Mesenchymal stem cell (in vitro differentiated cells and primary cell): ENCODE measurements around the gene TC2N.

Experiments used
- DNase-seq: peaks from one replicate; pipeline ENCODE4 v3.0.0-alpha.2; 2013
- H2AFZ ChIP-seq: one replicate; pipeline ENCODE4 v1.6.1; 2013; ENCODE audit warnings: low read depth, mild to moderate bottlenecking, control low read depth, inconsistent platforms, low read length, moderate library complexity
- H2AK5ac ChIP-seq: 2 replicates; pipeline ENCODE4 v1.6.1; 2013; ENCODE audit warnings: low read length, moderate library complexity, mild to moderate bottlenecking, inconsistent platforms; ENCODE audit not compliant: severe bottlenecking
- H2BK120ac ChIP-seq: one replicate; pipeline ENCODE4 v1.6.1; 2013; ENCODE audit warnings: low read depth, mild to moderate bottlenecking, inconsistent platforms, low read length, moderate library complexity
- H2BK12ac ChIP-seq, 2 experiments: one replicate each; pipeline ENCODE4 v1.6.1; 2013; ENCODE audit warnings: inconsistent platforms in 2 of 2, low read length in 2 of 2, mild to moderate bottlenecking in 2 of 2, moderate library complexity in 2 of 2, control low read depth in 1 of 2
- H2BK15ac ChIP-seq: one replicate; pipeline ENCODE4 v1.6.1; 2013; ENCODE audit warnings: mild to moderate bottlenecking, low read depth, inconsistent platforms; ENCODE audit not compliant: poor library complexity, severe bottlenecking
- H2BK5ac ChIP-seq: 2 replicates; pipeline ENCODE4 v1.6.1; 2013; ENCODE audit warnings: low read depth, mild to moderate bottlenecking, low read length, control low read depth, inconsistent platforms; ENCODE audit not compliant: poor library complexity, severe bottlenecking
- H3K14ac ChIP-seq, 2 experiments: one replicate each; pipeline ENCODE4 v1.6.1; 2013; ENCODE audit warnings: inconsistent platforms in 2 of 2, low read length in 2 of 2, control low read depth in 1 of 2, mild to moderate bottlenecking in 1 of 2, moderate library complexity in 1 of 2
- H3K18ac ChIP-seq, 2 experiments: one replicate each; pipeline ENCODE4 v1.6.1; 2013; ENCODE audit warnings: inconsistent platforms in 2 of 2, low read length in 2 of 2, control low read depth in 1 of 2, low read depth in 1 of 2, mild to moderate bottlenecking in 1 of 2
- H3K23ac ChIP-seq, 2 experiments: one replicate each; pipeline ENCODE4 v1.6.1; 2013; ENCODE audit warnings: inconsistent platforms in 2 of 2, low read length in 2 of 2, mild to moderate bottlenecking in 2 of 2, moderate library complexity in 2 of 2, control low read depth in 1 of 2
- H3K27ac ChIP-seq: 2 replicates; pipeline ENCODE4 v1.5.1; 2013; ENCODE audit warnings: mild to moderate bottlenecking, moderate library complexity, low read length, control low read depth, inconsistent platforms; ENCODE audit not compliant: poor library complexity, severe bottlenecking
- H3K27me3 ChIP-seq, 2 experiments: 2 replicates each; pipeline versions ENCODE4 v1.6.1 to v1.7.0; 2013; ENCODE audit warnings: low read length in 2 of 2, mild to moderate bottlenecking in 2 of 2, moderate library complexity in 2 of 2, control low read depth in 1 of 2, inconsistent platforms in 1 of 2; ENCODE audit not compliant: control insufficient read depth in 1 of 2, insufficient read depth in 1 of 2
- H3K36me3 ChIP-seq, 2 experiments: 2 replicates each; pipeline versions ENCODE4 v1.6.1 to v1.7.0; 2013; ENCODE audit warnings: low read length in 2 of 2, control low read depth in 1 of 2, inconsistent platforms in 1 of 2, low read depth in 1 of 2, mild to moderate bottlenecking in 1 of 2; ENCODE audit not compliant: insufficient read depth in 2 of 2, control insufficient read depth in 1 of 2
- H3K4ac ChIP-seq, 2 experiments: one replicate each; pipeline ENCODE4 v1.6.1; 2013; ENCODE audit warnings: inconsistent platforms in 2 of 2, low read length in 2 of 2, mild to moderate bottlenecking in 2 of 2, moderate library complexity in 2 of 2, control low read depth in 1 of 2, low read depth in 1 of 2
- H3K4me1 ChIP-seq: 2 replicates; pipeline ENCODE4 v1.6.1; 2013; ENCODE audit warnings: low read depth, low read length, control low read depth; ENCODE audit not compliant: control insufficient read depth, insufficient read depth
- H3K4me2 ChIP-seq: 2 replicates; pipeline ENCODE4 v1.6.1; 2013; ENCODE audit warnings: low read length, mild to moderate bottlenecking, inconsistent platforms; ENCODE audit not compliant: poor library complexity, severe bottlenecking
- H3K4me3 ChIP-seq, 2 experiments: 2 replicates each; pipeline versions ENCODE4 v1.5.1 to v1.7.0; 2013; ENCODE audit warnings: low read length in 2 of 2, mild to moderate bottlenecking in 2 of 2, control low read depth in 1 of 2, low read depth in 1 of 2; ENCODE audit not compliant: insufficient read depth in 1 of 2
- H3K79me1 ChIP-seq: replicated peaks from 2 replicates; pipeline ENCODE4 v1.6.1; 2013; ENCODE audit warnings: mild to moderate bottlenecking, control low read depth, low read length, inconsistent platforms; ENCODE audit not compliant: poor library complexity, severe bottlenecking
- H3K9ac ChIP-seq: 2 replicates; pipeline ENCODE4 v1.7.0; 2013; ENCODE audit warnings: mild to moderate bottlenecking, low read length, moderate library complexity
- H3K9me3 ChIP-seq: 2 replicates; pipeline ENCODE4 v1.7.0; 2013; ENCODE audit warnings: mild to moderate bottlenecking, low read length; ENCODE audit not compliant: control insufficient read depth
- H4K8ac ChIP-seq: one replicate; pipeline ENCODE4 v1.6.1; 2013; ENCODE audit warnings: inconsistent platforms, mild to moderate bottlenecking, low read length, moderate library complexity
- H4K91ac ChIP-seq: one replicate; pipeline ENCODE4 v1.6.1; 2013; ENCODE audit warnings: mild to moderate bottlenecking, low read length, inconsistent platforms
- WGBS: methylation state at CpG from one replicate; pipeline ENCODE4 v1.1.7; 2013; ENCODE audit warnings: mixed read lengths; 5-methylcytosine and 5-hydroxymethylcytosine counted together

Gene TC2N

GRCh38 chr14:91749868-91750267, 117.5 kb downstream of the TC2N start:
- Histone ChIP-seq H4K91ac (no peak overlapping the region), H2BK12ac (no peak overlapping the region), H4K8ac (no peak overlapping the region), H2AK5ac (no peak overlapping the region), H3K18ac (no peak overlapping the region), H2AFZ (no peak overlapping the region), H3K36me3 (no peaks in the 10 kb centered on the region), H3K14ac (no peak overlapping the region), H3K23ac (no peak overlapping the region), H3K9ac (no peak overlapping the region), H3K27me3 (no peaks in the 10 kb centered on the region), H3K4me2 (no peak overlapping the region), H2BK15ac (no peak overlapping the region), H2BK5ac (no peak overlapping the region), H2BK120ac (no peak overlapping the region), H3K4me3 (no peak overlapping the region), H3K79me1 (no peaks in the 10 kb centered on the region), H3K9me3 (no peaks in the 10 kb centered on the region), H3K4me1 (no peaks in the 10 kb centered on the region), H3K4ac (no peak overlapping the region), H3K27ac (no peak overlapping the region)
- DNase-seq = no peak
- WGBS = 83% methylated on average over 2 of the region's 2 CpGs

GRCh38 chr14:91748049-91748448, 119.3 kb downstream of the TC2N start:
- Histone ChIP-seq H4K8ac (no peak overlapping the region), H3K18ac (no peak overlapping the region), H2BK12ac (no peak overlapping the region), H3K36me3 (no peaks in the 10 kb centered on the region), H4K91ac (no peak overlapping the region), H3K9me3 (no peaks in the 10 kb centered on the region), H3K27me3 (no peaks in the 10 kb centered on the region), H3K4me3 (no peak overlapping the region), H2AFZ (no peak overlapping the region), H2BK15ac (no peak overlapping the region), H3K4me2 (no peak overlapping the region), H2AK5ac (no peak overlapping the region), H3K4ac (no peak overlapping the region), H3K14ac (no peak overlapping the region), H3K23ac (no peak overlapping the region), H3K27ac (no peak overlapping the region), H3K9ac (no peak overlapping the region), H2BK5ac (no peak overlapping the region), H3K79me1 (no peaks in the 10 kb centered on the region), H2BK120ac (no peak overlapping the region), H3K4me1 (no peaks in the 10 kb centered on the region)
- WGBS = no CpG with 5 or more reads among the region's 2 CpGs
- no peak for DNase-seq

- DNase-seq = no peak
- no peak overlapping the region for H4K91ac ChIP-seq
- 71% methylated on average over 1 of the region's 1 CpG for WGBS
- H3K18ac ChIP-seq = no peak overlapping the region
- H2BK5ac ChIP-seq = no peak overlapping the region
- no peak overlapping the region for H3K23ac ChIP-seq
- H3K27me3 ChIP-seq = no peaks in the 10 kb centered on the region
- H3K27ac ChIP-seq = no peak overlapping the region
- no peak overlapping the region for H2AK5ac ChIP-seq
- no peaks in the 10 kb centered on the region for H3K9me3 ChIP-seq
- H2AFZ ChIP-seq = no peak overlapping the region
- H2BK120ac ChIP-seq = no peak overlapping the region
- no peaks in the 10 kb centered on the region for H3K79me1 ChIP-seq
- H3K4me3 ChIP-seq = no peak overlapping the region
- H3K4me1 ChIP-seq = no peaks in the 10 kb centered on the region
- H2BK12ac ChIP-seq = no peak overlapping the region
- no peak overlapping the region for H2BK15ac ChIP-seq
- no peak overlapping the region for H3K4me2 ChIP-seq
- no peak overlapping the region for H3K14ac ChIP-seq
- H3K36me3 ChIP-seq = no peaks in the 10 kb centered on the region
- no peak overlapping the region for H3K4ac ChIP-seq
- no peak overlapping the region for H3K9ac ChIP-seq
- no peak overlapping the region for H4K8ac ChIP-seq
Observed at GRCh38 chr14:91745344-91745743, 122.0 kb downstream of the TC2N start.

- Histone ChIP-seq H3K9me3 (no peaks in the 10 kb centered on the region), H2BK12ac (no peak overlapping the region), H3K14ac (no peak overlapping the region), H3K23ac (no peak overlapping the region), H4K91ac (no peak overlapping the region), H3K27ac (no peak overlapping the region), H3K4ac (no peak overlapping the region), H2BK5ac (no peak overlapping the region), H2BK120ac (no peak overlapping the region), H2AFZ (no peak overlapping the region), H3K27me3 (no peaks in the 10 kb centered on the region), H4K8ac (no peak overlapping the region), H3K18ac (no peak overlapping the region), H3K9ac (no peak overlapping the region), H3K4me1 (no peaks in the 10 kb centered on the region), H3K79me1 (no peaks in the 10 kb centered on the region), H2AK5ac (no peak overlapping the region), H3K36me3 (no peaks in the 10 kb centered on the region), H2BK15ac (no peak overlapping the region), H3K4me3 (no peak overlapping the region), H3K4me2 (no peak overlapping the region)
- WGBS = 81% methylated on average over 2 of the region's 2 CpGs
- no peak for DNase-seq
Observed at GRCh38 chr14:91744068-91744480, 123.3 kb downstream of the TC2N start.
